ENCODE results near the gene HLF. TPM values are rescaled to one million over a fixed set of nuclear protein-coding genes. Genes with fewer than 3 reads are reported as not detected.

HLF gene
- total RNA-seq, 1 experiment from 2014 or later: 1.5 TPM

DNA sequence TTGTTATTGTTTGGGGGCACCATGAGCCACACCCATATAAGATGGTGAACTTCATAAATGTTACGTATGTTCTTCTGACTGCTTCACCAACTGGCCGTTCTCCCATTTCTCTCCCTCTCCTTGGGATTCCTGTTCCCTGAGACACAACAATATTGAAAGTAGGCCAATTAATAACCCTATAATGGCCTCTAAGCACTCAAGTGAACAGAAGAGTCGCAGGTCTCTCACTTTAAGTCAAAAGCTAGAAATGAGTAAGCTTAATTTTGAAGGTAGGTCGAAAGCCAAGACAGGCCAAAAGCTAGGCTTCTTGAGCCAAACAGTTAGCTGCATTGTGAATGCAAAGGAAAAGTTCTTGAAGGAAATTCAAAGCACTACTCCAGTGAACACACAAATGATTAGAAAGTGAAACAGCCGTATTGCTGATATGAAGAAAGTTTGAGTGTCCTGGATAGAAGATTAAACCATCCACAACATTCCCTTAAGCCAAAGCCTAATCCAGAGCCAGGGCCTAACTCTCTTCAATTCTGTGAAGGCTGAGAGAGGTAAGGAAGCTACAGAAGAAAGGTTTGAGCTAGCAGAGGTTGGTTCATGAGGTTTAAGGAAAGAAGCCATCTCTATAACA lies 25.8 kb downstream of the HLF start (continued):
- TF ChIP-seq, protein P1, sequence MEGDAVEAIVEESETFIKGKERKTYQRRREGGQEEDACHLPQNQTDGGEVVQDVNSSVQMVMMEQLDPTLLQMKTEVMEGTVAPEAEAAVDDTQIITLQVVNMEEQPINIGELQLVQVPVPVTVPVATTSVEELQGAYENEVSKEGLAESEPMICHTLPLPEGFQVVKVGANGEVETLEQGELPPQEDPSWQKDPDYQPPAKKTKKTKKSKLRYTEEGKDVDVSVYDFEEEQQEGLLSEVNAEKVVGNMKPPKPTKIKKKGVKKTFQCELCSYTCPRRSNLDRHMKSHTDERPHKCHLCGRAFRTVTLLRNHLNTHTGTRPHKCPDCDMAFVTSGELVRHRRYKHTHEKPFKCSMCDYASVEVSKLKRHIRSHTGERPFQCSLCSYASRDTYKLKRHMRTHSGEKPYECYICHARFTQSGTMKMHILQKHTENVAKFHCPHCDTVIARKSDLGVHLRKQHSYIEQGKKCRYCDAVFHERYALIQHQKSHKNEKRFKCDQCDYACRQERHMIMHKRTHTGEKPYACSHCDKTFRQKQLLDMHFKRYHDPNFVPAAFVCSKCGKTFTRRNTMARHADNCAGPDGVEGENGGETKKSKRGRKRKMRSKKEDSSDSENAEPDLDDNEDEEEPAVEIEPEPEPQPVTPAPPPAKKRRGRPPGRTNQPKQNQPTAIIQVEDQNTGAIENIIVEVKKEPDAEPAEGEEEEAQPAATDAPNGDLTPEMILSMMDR (IDR thresholded peaks at IDR 0.05 in 2 of 3, conservative IDR thresholded peaks at IDR 0.05 in 1 of 3; ENCODE audit: borderline replicate concordance in 1 of 3, insufficient read depth in 1 of 3, low read depth in 2 of 3, low read length in 2 of 3): no peak
- TF ChIP-seq, protein P2, sequence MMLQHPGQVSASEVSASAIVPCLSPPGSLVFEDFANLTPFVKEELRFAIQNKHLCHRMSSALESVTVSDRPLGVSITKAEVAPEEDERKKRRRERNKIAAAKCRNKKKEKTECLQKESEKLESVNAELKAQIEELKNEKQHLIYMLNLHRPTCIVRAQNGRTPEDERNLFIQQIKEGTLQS (IDR thresholded peaks at IDR 0.05): no peak
- TF ChIP-seq RAD21 (IDR thresholded peaks at IDR 0.05; ENCODE audit: low read depth): no peak
- TF ChIP-seq YY1 (IDR thresholded peaks at IDR 0.05; ENCODE audit: extremely low read depth, insufficient replicate concordance, low read depth, low read length): no peak
- TF ChIP-seq FOSL1 (IDR thresholded peaks at IDR 0.05; ENCODE audit: low read depth): no peak
- no peak for TF ChIP-seq EGR1 (IDR thresholded peaks at IDR 0.05; ENCODE audit: low read depth)
- no peak for TF ChIP-seq JUND (IDR thresholded peaks at IDR 0.05)
- no peak for TF ChIP-seq ZNF274 (IDR thresholded peaks at IDR 0.05; ENCODE audit: low read depth, low read length)

DNA sequence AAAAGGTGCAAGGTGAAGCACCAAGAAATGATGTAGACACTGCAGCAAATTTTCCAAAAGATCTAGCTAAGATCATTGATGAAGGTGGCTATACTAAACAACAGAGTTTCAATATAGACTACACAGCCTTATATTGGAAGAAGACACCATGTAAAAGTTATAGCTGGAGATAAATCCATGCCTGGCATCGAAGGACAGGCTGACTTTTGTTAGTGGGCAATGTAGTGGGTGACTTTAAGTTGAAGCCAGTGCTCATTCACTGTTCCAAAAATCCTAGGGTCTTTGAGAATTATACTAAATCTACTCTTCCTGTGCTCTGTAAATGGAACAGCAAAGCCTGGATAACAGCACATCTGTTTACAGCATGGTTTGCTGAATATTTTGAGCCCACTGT lies 26.4 kb downstream of the HLF start:
- H3K4me2 ChIP-seq (ENCODE audit: low read length): no peak overlapping the region
- no peak overlapping the region for H3K27ac ChIP-seq (ENCODE audit: low read depth, low read length)
- H3K27me3 ChIP-seq (ENCODE audit: insufficient read depth, low read length): no peaks in the 10 kb centered on the region
- H4K20me1 ChIP-seq (ENCODE audit: insufficient read depth): no peaks in the 10 kb centered on the region
- H3K4me3 ChIP-seq (replicated peaks in 1 of 2; ENCODE audit: low read depth in 1 of 2, low read length in 2 of 2): no peak overlapping the region
- H3K79me2 ChIP-seq (ENCODE audit: insufficient read depth, low read length): no peaks in the 10 kb centered on the region
- no peaks in the 10 kb centered on the region for H3K36me3 ChIP-seq (ENCODE audit: control insufficient read depth in 1 of 2, insufficient read depth in 2 of 2, low read length in 2 of 2)
- DNase-seq (ENCODE audit: low read depth, low spot score) (no peak), ATAC-seq (no peak)
- TF ChIP-seq, protein P2 (IDR thresholded peaks at IDR 0.05): no peak
- TF ChIP-seq, protein P1 (IDR thresholded peaks at IDR 0.05 in 2 of 3, conservative IDR thresholded peaks at IDR 0.05 in 1 of 3; ENCODE audit: borderline replicate concordance in 1 of 3, insufficient read depth in 1 of 3, low read depth in 2 of 3, low read length in 2 of 3): no peak
- TF ChIP-seq YY1 (IDR thresholded peaks at IDR 0.05; ENCODE audit: extremely low read depth, insufficient replicate concordance, low read depth, low read length) (no peak), CEBPB (IDR thresholded peaks at IDR 0.05; ENCODE audit: low read depth) (no peak), EZH2phosphoT487 (IDR thresholded peaks at IDR 0.05; ENCODE audit: borderline replicate concordance) (no peak), ZNF274 (IDR thresholded peaks at IDR 0.05; ENCODE audit: low read depth, low read length) (no peak), TCF7L2 (IDR thresholded peaks at IDR 0.05; ENCODE audit: borderline replicate concordance, extremely low read depth, insufficient read depth, insufficient read length) (no peak)
- TF ChIP-seq, protein P3, sequence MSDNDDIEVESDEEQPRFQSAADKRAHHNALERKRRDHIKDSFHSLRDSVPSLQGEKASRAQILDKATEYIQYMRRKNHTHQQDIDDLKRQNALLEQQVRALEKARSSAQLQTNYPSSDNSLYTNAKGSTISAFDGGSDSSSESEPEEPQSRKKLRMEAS (IDR thresholded peaks at IDR 0.05): no peak
- TF ChIP-seq, protein P4, sequence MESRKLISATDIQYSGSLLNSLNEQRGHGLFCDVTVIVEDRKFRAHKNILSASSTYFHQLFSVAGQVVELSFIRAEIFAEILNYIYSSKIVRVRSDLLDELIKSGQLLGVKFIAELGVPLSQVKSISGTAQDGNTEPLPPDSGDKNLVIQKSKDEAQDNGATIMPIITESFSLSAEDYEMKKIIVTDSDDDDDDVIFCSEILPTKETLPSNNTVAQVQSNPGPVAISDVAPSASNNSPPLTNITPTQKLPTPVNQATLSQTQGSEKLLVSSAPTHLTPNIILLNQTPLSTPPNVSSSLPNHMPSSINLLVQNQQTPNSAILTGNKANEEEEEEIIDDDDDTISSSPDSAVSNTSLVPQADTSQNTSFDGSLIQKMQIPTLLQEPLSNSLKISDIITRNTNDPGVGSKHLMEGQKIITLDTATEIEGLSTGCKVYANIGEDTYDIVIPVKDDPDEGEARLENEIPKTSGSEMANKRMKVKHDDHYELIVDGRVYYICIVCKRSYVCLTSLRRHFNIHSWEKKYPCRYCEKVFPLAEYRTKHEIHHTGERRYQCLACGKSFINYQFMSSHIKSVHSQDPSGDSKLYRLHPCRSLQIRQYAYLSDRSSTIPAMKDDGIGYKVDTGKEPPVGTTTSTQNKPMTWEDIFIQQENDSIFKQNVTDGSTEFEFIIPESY (IDR thresholded peaks at IDR 0.05; ENCODE audit: extremely low read depth, insufficient replicate concordance, low read length): no peak
- peaks cover 10 to 19% of the 10 kb centered on the region in 2 experiments for H3K4me1 ChIP-seq (ENCODE audit: control insufficient read depth in 1 of 2, insufficient read depth in 2 of 2, low read length in 2 of 2)
- H3K9me2 ChIP-seq (ENCODE audit: insufficient read depth): no peaks in the 10 kb centered on the region
- BruUV-seq (replicated peaks): no TSS peak
- no peaks in the 10 kb centered on the region for H3K9me3 ChIP-seq (ENCODE audit: control insufficient read depth in 1 of 2, insufficient read depth in 1 of 2, low read depth in 1 of 2, low read length in 2 of 2)
- intact Hi-C loops (cut with micrococcal nuclease): no loop called here
- no peak overlapping the region for H2AFZ ChIP-seq (ENCODE audit: low read depth, low read length, poor library complexity, severe bottlenecking)
- H3K9ac ChIP-seq (ENCODE audit: low read length): no peak overlapping the region
- ChIA-PET RAD21 (ENCODE audit: low non-redundant PET in 1 of 2, low total read pairs in 2 of 2, uncharacterized antibody in 2 of 2, unreplicated experiment in 2 of 2) (no interaction called here), CTCF (interaction anchor here (1.1 kb wide), 1 partner anchor 285 kb away, joined by 3 read pairs; no protein-coding TSS in a partner anchor), POLR2A (no interaction called here)

All from HCT116 (cell line).